GM12878 (cell line): Measurements from ENCODE around the gene ZPBP2. TPM values are rescaled to one million over a fixed set of nuclear protein-coding genes. Genes with fewer than 3 reads are reported as not detected.

Experiments
- ATAC-seq: fragments of 200-7000 bp; cut with Tn5 transposase; 3 replicates; pipeline ENCODE4 v1.9.1; 2020; ENCODE audit warnings: mild to moderate bottlenecking, moderate library complexity
- BruUV-seq: library from RNA; stranded (reverse); fragments of 400-500 nt; replicated peaks from 2 replicates; lab custom pipeline; 2021; lab: Mats Ljungman, UMichigan
- CTCF ChIA-PET: fragments of 300-600 bp; sonication (Branson Sonifier 250); formaldehyde crosslinking; extraction: SDS; loops from one replicate; lab custom pipeline; 2021; ENCODE audit warnings: inconsistent platforms; lab: Yijun Ruan, JAX
- POLR2A ChIA-PET: fragments of 350-600 bp; formaldehyde crosslinking; extraction: SDS; loops from one replicate; lab custom pipeline; 2021; ENCODE audit warnings: inconsistent platforms; lab: Charles Lee
- RAD21 ChIA-PET: fragments of 300-600 bp; sonication (Branson Sonifier 250); formaldehyde crosslinking; loops from one replicate; lab custom pipeline; 2023; ENCODE audit warnings: antibody characterized with exemption; ENCODE audit not compliant: unreplicated experiment; lab: Charles Lee
- SMC1A ChIA-PET: fragments of 300-600 bp; sonication (Branson Sonifier 250); formaldehyde crosslinking; loops from one replicate; lab custom pipeline; 2023; ENCODE audit not compliant: unreplicated experiment, uncharacterized antibody; lab: Charles Lee
- DNase-seq: peaks from one replicate; pipeline ENCODE4 v3.0.0-alpha.2; 2011; ENCODE audit warnings: low read depth, low spot score
- FAIRE-seq: peaks from 3 replicates; lab custom pipeline; 2011; peaks lifted over from hg19 to GRCh38; lab: Jason Lieb, UNC
- H2AFZ ChIP-seq: 2 replicates; pipeline ENCODE4 v1.6.0; 2011; ENCODE audit warnings: low read depth, low read length, control low read depth; ENCODE audit not compliant: control insufficient read depth
- H3K27ac ChIP-seq: 2 replicates; pipeline ENCODE4 v1.5.1; 2011; ENCODE audit warnings: control low read depth; ENCODE audit not compliant: control insufficient read depth, insufficient read depth
- H3K27me3 ChIP-seq, 2 experiments: replicated peaks in 1 of 2; 2 replicates each; pipeline versions ENCODE4 v1.6.0 to v1.6.1; 2011; ENCODE audit warnings: low read length in 1 of 2; ENCODE audit not compliant: control insufficient read depth in 2 of 2, insufficient read depth in 2 of 2
- H3K36me3 ChIP-seq, 2 experiments: 2 replicates each; pipeline ENCODE4 v1.5.1; 2011; ENCODE audit warnings: low read length in 1 of 2; ENCODE audit not compliant: control insufficient read depth in 2 of 2, insufficient read depth in 2 of 2
- H3K4me1 ChIP-seq: 2 replicates; pipeline ENCODE4 v1.6.1; 2011; ENCODE audit warnings: mild to moderate bottlenecking, low read length, moderate library complexity, mixed read lengths; ENCODE audit not compliant: control insufficient read depth, insufficient read depth
- H3K4me2 ChIP-seq: 2 replicates; pipeline ENCODE4 v1.6.0; 2011; ENCODE audit warnings: control low read depth; ENCODE audit not compliant: control insufficient read depth, insufficient read depth
- H3K4me3 ChIP-seq: fragments of 200-600 bp; sonication (generic); 2 replicates; pipeline ENCODE4 v1.5.1; 2016
- H3K79me2 ChIP-seq: 2 replicates; pipeline ENCODE4 v1.6.0; 2011; ENCODE audit warnings: low read length; ENCODE audit not compliant: control insufficient read depth, insufficient read depth
- H3K9ac ChIP-seq: 2 replicates; pipeline ENCODE4 v1.8.0; 2011; ENCODE audit warnings: low read length, control low read depth, mixed read lengths; ENCODE audit not compliant: control insufficient read depth, insufficient read depth
- H3K9me3 ChIP-seq: replicated peaks from 3 replicates; pipeline ENCODE4 v1.5.1; 2011; ENCODE audit warnings: mild to moderate bottlenecking, low read length; ENCODE audit not compliant: control insufficient read depth, insufficient read depth
- H4K20me1 ChIP-seq: 2 replicates; pipeline ENCODE4 v1.6.0; 2011; ENCODE audit not compliant: control insufficient read depth, insufficient read depth
- CHD1 ChIP-seq: IDR thresholded peaks from 2 replicates; pipeline ENCODE4 v1.6.1; 2012; ENCODE audit warnings: low read depth, low read length, improper control_type of control experiment
- IRF4 ChIP-seq: IDR thresholded peaks from 2 replicates; pipeline ENCODE4 v1.6.1; 2011; ENCODE audit warnings: low read depth, low read length
- MYC ChIP-seq: IDR thresholded peaks from 2 replicates; pipeline ENCODE4 v1.6.1; 2011; ENCODE audit warnings: mild to moderate bottlenecking, low read length, moderate library complexity, inconsistent platforms; ENCODE audit not compliant: insufficient read depth, insufficient replicate concordance, insufficient read length, severe bottlenecking
- RAD51 ChIP-seq: fragments of 450-650 bp; IDR thresholded peaks from 2 replicates; pipeline ENCODE4 v1.6.1; 2016; ENCODE audit warnings: moderate library complexity, mild to moderate bottlenecking, inconsistent platforms
- RCOR1 ChIP-seq: conservative IDR thresholded peaks from 2 replicates; pipeline ENCODE4 v1.6.1; 2012; ENCODE audit warnings: low read depth, low read length, improper control_type of control experiment
- SMC3 ChIP-seq: IDR thresholded peaks from 2 replicates; pipeline ENCODE4 v1.6.1; 2011; ENCODE audit warnings: low read length, improper control_type of control experiment, borderline replicate concordance
- STAT1 ChIP-seq: fragments of 450-650 bp; conservative IDR thresholded peaks from 2 replicates; pipeline ENCODE4 v1.6.1; 2014; ENCODE audit warnings: antibody characterized with exemption, mild to moderate bottlenecking
- SUPT20H ChIP-seq: IDR thresholded peaks from 2 replicates; pipeline ENCODE4 v1.6.1; 2011; ENCODE audit warnings: low read depth, mild to moderate bottlenecking, low read length, moderate library complexity, borderline replicate concordance; ENCODE audit not compliant: control insufficient read depth
- YBX1 ChIP-seq: fragments of 450-650 bp; IDR thresholded peaks from 2 replicates; pipeline ENCODE4 v1.6.1; 2016; ENCODE audit warnings: antibody characterized with exemption
- WGBS: methylation state at CpG from one replicate; pipeline ENCODE4 v1.1.6; 2016; ENCODE audit warnings: low lambda C conversion rate; ENCODE audit not compliant: insufficient replicate concordance, insufficient coverage; ENCODE audit errors: missing lambda C conversion rate; 5-methylcytosine and 5-hydroxymethylcytosine counted together
- in situ Hi-C: fragments of 300-500 bp; cut with MboI; formaldehyde crosslinking; loops from 9 replicates; pipeline ENCODE4 v1.14.3; 2018; ENCODE audit warnings: mixed read lengths
- intact Hi-C: fragments of 100-400 bp; cut with micrococcal nuclease; formaldehyde crosslinking; loops from one replicate; pipeline ENCODE4 v1.14.2; 2022; ENCODE audit not compliant: unreplicated experiment
- polyA plus RNA-seq, 11 experiments: library from polyadenylated mRNA; depleted of rRNA in 4 of 11; unstranded in 6 of 11; stranded (reverse) in 5 of 11; fragments of >200 nt; fragmentation: Nextera tagmentation in 4 of 11; fragmentation: Illumina TruSeq in 1 of 11; extraction: Ambion mirVana in 4 of 11; extraction: Trizol in 1 of 11; gene quantifications; 1 replicate in 1 of 11; 2 replicates in 10 of 11; pipeline versions ENCODE4 v1.2.1 to v1.2.3, GENCODE V29; 2011 to 2016; ENCODE audit warnings: inconsistent platforms in 2 of 11, missing spikeins in 2 of 11, low read depth in 1 of 11
- total RNA-seq, 4 experiments: library from RNA; depleted of rRNA in 3 of 4; stranded (reverse); fragments of >200 nt in 3 of 4; fragmentation: Illumina TruSeq in 1 of 4; extraction: Trizol in 1 of 4; gene quantifications; 2 replicates each; pipeline versions ENCODE4 v1.2.1 to v1.2.3, GENCODE V29; 2013 to 2021
- TF ChIP-seq, protein P1 (sequence below): fragments of 450-650 bp; formaldehyde crosslinking; IDR thresholded peaks from 2 replicates; pipeline ENCODE4 v1.4.0; 2022; ENCODE audit warnings: mild to moderate bottlenecking, moderate library complexity
- TF ChIP-seq, protein P2 (sequence below): fragments of 450-650 bp; IDR thresholded peaks from 2 replicates; pipeline ENCODE4 v1.6.1; 2017; ENCODE audit warnings: mild to moderate bottlenecking, moderate library complexity
- TF ChIP-seq, protein P3 (sequence below): IDR thresholded peaks from 2 replicates; pipeline ENCODE4 v1.6.1; 2012; ENCODE audit warnings: low read depth, low read length, improper control_type of control experiment

Gene ZPBP2
- total and polyA plus RNA-seq, 10 of the 15 experiments (the other 5 are each of a cell fraction or from before 2014, with no cell fraction given), result 0.33 to 1.0 (median 0.58) TPM

DNA sequence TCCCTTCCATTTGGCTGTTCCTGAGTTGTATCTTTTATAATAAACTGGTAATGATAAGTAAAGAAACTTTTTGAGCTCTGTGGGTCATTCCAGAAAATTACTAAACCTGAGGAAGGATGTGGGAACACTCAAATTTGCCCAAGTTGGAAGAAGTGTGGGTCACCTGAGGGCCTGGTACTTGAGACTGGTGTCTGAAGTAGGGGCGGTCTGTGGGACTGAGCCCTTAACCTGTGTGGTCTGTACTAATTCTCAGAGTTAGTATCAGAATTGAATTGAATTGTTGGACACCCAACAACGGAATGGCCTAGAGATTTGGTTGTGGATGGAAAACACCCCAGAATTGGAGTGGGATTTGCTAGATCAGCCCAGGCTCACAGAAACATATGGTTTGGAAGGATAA is 47.0 kb upstream of the ZPBP2 start:
- DNase-seq, result no peak
- no TSS peak for BruUV-seq
- peak overlapping the region; percentile 65 for H3K27ac ChIP-seq
- ChIA-PET CTCF (interaction anchor here (0.7 to 4.1 kb wide), 13 partner anchors 9 to 197 kb away, joined by 3 to 17 read pairs (median 3); partner anchors contain the start of gene PSMD3), RAD21 (interaction anchor here (0.6 to 4.1 kb wide), 13 partner anchors 8 to 159 kb away, joined by 3 to 49 read pairs (median 4); partner anchors contain the start of genes IKZF3 and PSMD3), SMC1A (interaction anchor here (0.6 to 4.7 kb wide), 20 partner anchors 9 to 117 kb away, joined by 3 to 35 read pairs (median 4); no protein-coding TSS in a partner anchor), POLR2A (interaction anchor here (0.5 to 1.8 kb wide), 10 partner anchors 8 to 171 kb away, joined by 3 to 7 read pairs (median 4); no protein-coding TSS in a partner anchor)
- ATAC-seq, result no peak
- no peak overlapping the region for H3K9ac ChIP-seq
- peaks cover 18 to 38% of the 10 kb centered on the region in 2 experiments for H3K36me3 ChIP-seq
- H3K79me2 ChIP-seq, result peaks cover 44% of the 10 kb centered on the region
- peaks cover 42% of the 10 kb centered on the region for H3K4me1 ChIP-seq
- no peak overlapping the region for H3K4me3 ChIP-seq
- no peak overlapping the region for H2AFZ ChIP-seq
- H4K20me1 ChIP-seq, result no peaks in the 10 kb centered on the region
- H3K27me3 ChIP-seq, result no peaks in the 10 kb centered on the region
- in situ Hi-C loops, result no loop called here
- WGBS, result 63% methylated on average over 2 of the region's 2 CpGs
- intact Hi-C loops, result no loop called here
- FAIRE-seq, result no peak
- H3K9me3 ChIP-seq, result peaks cover 34% of the 10 kb centered on the region
- no peak overlapping the region for H3K4me2 ChIP-seq
- TF ChIP-seq, protein P1, sequence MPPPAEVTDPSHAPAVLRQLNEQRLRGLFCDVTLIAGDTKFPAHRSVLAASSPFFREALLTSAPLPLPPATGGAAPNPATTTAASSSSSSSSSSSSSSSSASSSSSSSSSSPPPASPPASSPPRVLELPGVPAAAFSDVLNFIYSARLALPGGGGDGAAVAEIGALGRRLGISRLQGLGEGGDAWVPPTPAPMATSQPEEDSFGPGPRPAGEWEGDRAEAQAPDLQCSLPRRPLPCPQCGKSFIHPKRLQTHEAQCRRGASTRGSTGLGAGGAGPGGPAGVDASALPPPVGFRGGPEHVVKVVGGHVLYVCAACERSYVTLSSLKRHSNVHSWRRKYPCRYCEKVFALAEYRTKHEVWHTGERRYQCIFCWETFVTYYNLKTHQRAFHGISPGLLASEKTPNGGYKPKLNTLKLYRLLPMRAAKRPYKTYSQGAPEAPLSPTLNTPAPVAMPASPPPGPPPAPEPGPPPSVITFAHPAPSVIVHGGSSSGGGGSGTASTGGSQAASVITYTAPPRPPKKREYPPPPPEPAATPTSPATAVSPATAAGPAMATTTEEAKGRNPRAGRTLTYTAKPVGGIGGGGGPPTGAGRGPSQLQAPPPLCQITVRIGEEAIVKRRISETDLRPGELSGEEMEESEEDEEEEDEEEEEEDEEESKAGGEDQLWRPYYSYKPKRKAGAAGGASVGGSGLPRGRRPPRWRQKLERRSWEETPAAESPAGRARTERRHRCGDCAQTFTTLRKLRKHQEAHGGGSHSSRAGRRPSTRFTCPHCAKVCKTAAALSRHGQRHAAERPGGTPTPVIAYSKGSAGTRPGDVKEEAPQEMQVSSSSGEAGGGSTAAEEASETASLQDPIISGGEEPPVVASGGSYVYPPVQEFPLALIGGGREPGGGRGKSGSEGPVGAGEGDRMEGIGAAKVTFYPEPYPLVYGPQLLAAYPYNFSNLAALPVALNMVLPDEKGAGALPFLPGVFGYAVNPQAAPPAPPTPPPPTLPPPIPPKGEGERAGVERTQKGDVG (CRISPR knock-in tag), result no peak
- TF ChIP-seq YBX1 (no peak), IRF4 (no peak), SUPT20H (no peak), CHD1 (no peak), SMC3 (no peak), RAD51 (no peak), RCOR1 (no peak), STAT1 (no peak), MYC (no peak)
- TF ChIP-seq, protein P2, sequence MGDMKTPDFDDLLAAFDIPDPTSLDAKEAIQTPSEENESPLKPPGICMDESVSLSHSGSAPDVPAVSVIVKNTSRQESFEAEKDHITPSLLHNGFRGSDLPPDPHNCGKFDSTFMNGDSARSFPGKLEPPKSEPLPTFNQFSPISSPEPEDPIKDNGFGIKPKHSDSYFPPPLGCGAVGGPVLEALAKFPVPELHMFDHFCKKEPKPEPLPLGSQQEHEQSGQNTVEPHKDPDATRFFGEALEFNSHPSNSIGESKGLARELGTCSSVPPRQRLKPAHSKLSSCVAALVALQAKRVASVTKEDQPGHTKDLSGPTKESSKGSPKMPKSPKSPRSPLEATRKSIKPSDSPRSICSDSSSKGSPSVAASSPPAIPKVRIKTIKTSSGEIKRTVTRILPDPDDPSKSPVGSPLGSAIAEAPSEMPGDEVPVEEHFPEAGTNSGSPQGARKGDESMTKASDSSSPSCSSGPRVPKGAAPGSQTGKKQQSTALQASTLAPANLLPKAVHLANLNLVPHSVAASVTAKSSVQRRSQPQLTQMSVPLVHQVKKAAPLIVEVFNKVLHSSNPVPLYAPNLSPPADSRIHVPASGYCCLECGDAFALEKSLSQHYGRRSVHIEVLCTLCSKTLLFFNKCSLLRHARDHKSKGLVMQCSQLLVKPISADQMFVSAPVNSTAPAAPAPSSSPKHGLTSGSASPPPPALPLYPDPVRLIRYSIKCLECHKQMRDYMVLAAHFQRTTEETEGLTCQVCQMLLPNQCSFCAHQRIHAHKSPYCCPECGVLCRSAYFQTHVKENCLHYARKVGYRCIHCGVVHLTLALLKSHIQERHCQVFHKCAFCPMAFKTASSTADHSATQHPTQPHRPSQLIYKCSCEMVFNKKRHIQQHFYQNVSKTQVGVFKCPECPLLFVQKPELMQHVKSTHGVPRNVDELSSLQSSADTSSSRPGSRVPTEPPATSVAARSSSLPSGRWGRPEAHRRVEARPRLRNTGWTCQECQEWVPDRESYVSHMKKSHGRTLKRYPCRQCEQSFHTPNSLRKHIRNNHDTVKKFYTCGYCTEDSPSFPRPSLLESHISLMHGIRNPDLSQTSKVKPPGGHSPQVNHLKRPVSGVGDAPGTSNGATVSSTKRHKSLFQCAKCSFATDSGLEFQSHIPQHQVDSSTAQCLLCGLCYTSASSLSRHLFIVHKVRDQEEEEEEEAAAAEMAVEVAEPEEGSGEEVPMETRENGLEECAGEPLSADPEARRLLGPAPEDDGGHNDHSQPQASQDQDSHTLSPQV, result no peak
- TF ChIP-seq, protein P3, sequence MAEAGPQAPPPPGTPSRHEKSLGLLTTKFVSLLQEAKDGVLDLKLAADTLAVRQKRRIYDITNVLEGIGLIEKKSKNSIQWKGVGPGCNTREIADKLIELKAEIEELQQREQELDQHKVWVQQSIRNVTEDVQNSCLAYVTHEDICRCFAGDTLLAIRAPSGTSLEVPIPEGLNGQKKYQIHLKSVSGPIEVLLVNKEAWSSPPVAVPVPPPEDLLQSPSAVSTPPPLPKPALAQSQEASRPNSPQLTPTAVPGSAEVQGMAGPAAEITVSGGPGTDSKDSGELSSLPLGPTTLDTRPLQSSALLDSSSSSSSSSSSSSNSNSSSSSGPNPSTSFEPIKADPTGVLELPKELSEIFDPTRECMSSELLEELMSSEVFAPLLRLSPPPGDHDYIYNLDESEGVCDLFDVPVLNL, result no peak
